ENCODE measurements around the gene MMAA. TPM values are rescaled to one million over a fixed set of nuclear protein-coding genes. Genes with fewer than 3 reads are reported as not detected.

MMAA gene
- total RNA-seq, 1 experiment from 2014 or later = 2.2 TPM

GRCh38 chr4:145670422-145670821, 51.2 kb downstream of the MMAA start:
- Histone ChIP-seq H3K4me3 (ENCODE audit: low read depth in 2 of 2, low read length in 2 of 2) (no peak overlapping the region), H3K9me3 (ENCODE audit: control insufficient read depth, insufficient read depth, low read depth, low read length) (no peaks in the 10 kb centered on the region), H3K27ac (ENCODE audit: low read length) (no peak overlapping the region), H3K27me3 (ENCODE audit: control insufficient read depth, insufficient read depth, low read length) (no peaks in the 10 kb centered on the region), H3K36me3 (ENCODE audit: control insufficient read depth, insufficient read depth, low read length) (no peaks in the 10 kb centered on the region; the same call in 1 of the 2 replicates), H3K4me1 (ENCODE audit: control insufficient read depth, insufficient read depth, low read length) (no peaks in the 10 kb centered on the region)
- ChIA-PET POLR2A (no interaction called here), CTCF (no interaction called here)
- in situ Hi-C loops (cut with HindIII; ENCODE audit: low pct_unique_long_range_greater_than_20kb, low sequenced_read_pairs) = no loop called here
- no TSS peak for BruUV-seq (replicated peaks)
- TF ChIP-seq SIN3A (IDR thresholded peaks at IDR 0.05; ENCODE audit: borderline replicate concordance, insufficient read depth, low read depth, low read length) (no peak), REST (IDR thresholded peaks at IDR 0.05; ENCODE audit: insufficient read depth in 1 of 2, low read depth in 2 of 2, low read length in 1 of 2) (no peak), TCF7L2 (IDR thresholded peaks at IDR 0.05; ENCODE audit: low read depth, low read length) (no peak), POLR2AphosphoS5 (IDR thresholded peaks at IDR 0.05; ENCODE audit: low read depth, low read length) (no peak), CTCF (IDR thresholded peaks at IDR 0.05) (no peak)
- intact Hi-C loops (cut with micrococcal nuclease; ENCODE audit: unreplicated experiment) = no loop called here
- ATAC-seq (no peak), DNase-seq (ENCODE audit: low read depth, low spot score) (no peak)

GRCh38 chr4:145679520-145679919, 60.3 kb downstream of the MMAA start:
- Histone ChIP-seq H3K4me1 (ENCODE audit: control insufficient read depth, insufficient read depth, low read length) (no peaks in the 10 kb centered on the region), H3K4me3 (ENCODE audit: low read depth in 2 of 2, low read length in 2 of 2) (no peak overlapping the region), H3K27ac (ENCODE audit: low read length) (no peak overlapping the region), H3K36me3 (ENCODE audit: control insufficient read depth, insufficient read depth, low read length) (no peaks in the 10 kb centered on the region), H3K27me3 (ENCODE audit: control insufficient read depth, insufficient read depth, low read length) (no peaks in the 10 kb centered on the region), H3K9me3 (ENCODE audit: control insufficient read depth, insufficient read depth, low read depth, low read length) (no peaks in the 10 kb centered on the region)
- no peak for TF ChIP-seq CTCF (IDR thresholded peaks at IDR 0.05)
- no peak for TF ChIP-seq REST (IDR thresholded peaks at IDR 0.05; ENCODE audit: insufficient read depth in 1 of 2, low read depth in 2 of 2, low read length in 1 of 2)
- no peak for TF ChIP-seq SIN3A (IDR thresholded peaks at IDR 0.05; ENCODE audit: borderline replicate concordance, insufficient read depth, low read depth, low read length)
- TF ChIP-seq TCF7L2 (IDR thresholded peaks at IDR 0.05; ENCODE audit: low read depth, low read length) = no peak
- TF ChIP-seq POLR2AphosphoS5 (IDR thresholded peaks at IDR 0.05; ENCODE audit: low read depth, low read length) = no peak
- POLR2A ChIA-PET = no interaction called here
- BruUV-seq (replicated peaks) = no TSS peak
- no peak for DNase-seq (ENCODE audit: low read depth, low spot score)
- CTCF ChIA-PET = no interaction called here
- peak; percentile 82; the same call in 1 of the 2 replicates for ATAC-seq
- intact Hi-C loops (cut with micrococcal nuclease; ENCODE audit: unreplicated experiment) (no loop called here), in situ Hi-C loops (cut with HindIII; ENCODE audit: low pct_unique_long_range_greater_than_20kb, low sequenced_read_pairs) (no loop called here)
